Right lobe of liver (tissue), 6 donors: ENCODE measurements around the gene MYEOV. TPM values are rescaled to one million over a fixed set of nuclear protein-coding genes. Genes with fewer than 3 reads are reported as not detected.

Experiments
- ATAC-seq, 4 donors: fragments of 200-7000 bp; cut with Tn5 transposase; one replicate each; pipeline ENCODE4 v1.9.1; 2020; ENCODE audit warnings: mild to moderate bottlenecking in 4 of 4, moderate library complexity in 4 of 4
- DNase-seq, 3 donors: peaks; one replicate each; pipeline ENCODE4 v3.0.0-alpha.2; 2020
- H3K27ac ChIP-seq, 3 donors: fragments of 200-600 bp; one replicate each; pipeline ENCODE4 v1.8.0; 2022
- H3K27me3 ChIP-seq, 2 donors: fragments of 200-600 bp; one replicate each; pipeline ENCODE4 v1.8.0; 2022
- H3K36me3 ChIP-seq, 4 donors: fragments of 200-600 bp; sonication (generic) in 1 of 4; one replicate each; pipeline versions ENCODE4 v1.5.1 to v1.8.0; 2017 to 2022; ENCODE audit warnings: control low read depth in 1 of 4
- H3K4me1 ChIP-seq, 4 donors: fragments of 200-600 bp; sonication (generic) in 1 of 4; one replicate each; pipeline versions ENCODE4 v1.5.1 to v1.8.0; 2017 to 2022; ENCODE audit warnings: control low read depth in 1 of 4
- H3K4me3 ChIP-seq, 3 donors: fragments of 200-600 bp; one replicate each; pipeline ENCODE4 v1.8.0; 2022
- H3K9me3 ChIP-seq, 4 donors: fragments of 200-600 bp; sonication (generic) in 1 of 4; one replicate each; pipeline versions ENCODE4 v1.5.1 to v1.8.0; 2017 to 2022; ENCODE audit warnings: control low read depth in 1 of 4
- POLR2A ChIP-seq: fragments of 450-650 bp; IDR thresholded peaks from one replicate; pipeline ENCODE4 v1.6.1; 2017; ENCODE audit warnings: antibody characterized with exemption, mild to moderate bottlenecking
- WGBS: methylation state at CpG from one replicate; pipeline ENCODE4 v1.1.6; 2018; ENCODE audit warnings: low coverage, low lambda C conversion rate; ENCODE audit not compliant: insufficient coverage; ENCODE audit errors: missing lambda C conversion rate; 5-methylcytosine and 5-hydroxymethylcytosine counted together
- intact Hi-C, 2 donors: fragments of 100-400 bp; cut with DNase I; formaldehyde crosslinking; loops; one replicate each; pipeline versions ENCODE4 v1.11.2 to v1.14.1; 2022
- total RNA-seq, 6 experiments: library from RNA; depleted of rRNA in 2 of 6; stranded (reverse); fragments of >200 nt in 2 of 6; fragmentation: NEBNext Ultra II Directional in 3 of 6; extraction: Animal tissue kit (Norgen Biotek cat#: 25700) in 3 of 6; gene quantifications; one replicate each; pipeline versions ENCODE4 v1.1.0 to v1.2.4, GENCODE V29; 2016 to 2023
- TF ChIP-seq, protein P1 (sequence below), 4 donors: fragments of 200-600 bp in 3 of 4; fragments of 450-650 bp in 1 of 4; IDR thresholded peaks; one replicate each; pipeline versions ENCODE4 v1.5.1 to v1.8.0; 2016 to 2022; ENCODE audit warnings: antibody characterized with exemption in 4 of 4, mild to moderate bottlenecking in 2 of 4
- donor health status: DM: no; HTN: yes; CAD: no.
- donor health status: DM: no; HTN: no; CAD: no.
- donor health status: DM: no; HTN: no; CAD: no.
- donor health status: DM: no; HTN: yes; CAD: no.
- donor health status: DM: no; HTN: yes; CAD: no.

The MYEOV gene
- total RNA-seq, 6 experiments from 2014 or later = 0.25 to 1.2 (median 0.70) TPM; not detected in 2

DNA sequence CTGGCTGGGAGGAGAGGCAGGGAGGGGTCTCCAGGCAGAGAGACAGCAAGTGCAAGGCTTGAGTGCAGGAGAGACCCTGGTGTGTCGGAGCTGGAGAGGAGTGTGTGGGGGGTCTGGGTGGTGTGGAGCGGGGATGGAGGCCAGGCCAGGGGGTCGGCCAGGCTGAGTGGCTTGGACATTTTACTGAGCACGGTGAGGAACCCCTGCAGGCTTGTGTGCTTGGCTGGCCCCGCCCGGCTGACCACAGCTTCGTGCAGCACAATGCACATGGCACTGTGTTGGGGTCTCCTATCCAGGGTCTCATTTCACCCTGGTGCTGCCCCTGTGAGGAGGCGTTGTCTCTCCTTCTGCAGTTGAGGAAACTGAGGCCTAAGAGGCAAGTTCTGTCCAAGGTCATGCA lies 5.6 kb downstream of the MYEOV start:
- intact Hi-C loops = loop anchor here in 1 of 2 donors (5.0 kb wide), 1 partner anchor 338 kb away; no protein-coding TSS in a partner anchor
- ATAC-seq (no peak), DNase-seq (no peak)
- no peak overlapping the region for H3K4me3 ChIP-seq
- TF ChIP-seq POLR2A = no peak
- TF ChIP-seq, protein P1, sequence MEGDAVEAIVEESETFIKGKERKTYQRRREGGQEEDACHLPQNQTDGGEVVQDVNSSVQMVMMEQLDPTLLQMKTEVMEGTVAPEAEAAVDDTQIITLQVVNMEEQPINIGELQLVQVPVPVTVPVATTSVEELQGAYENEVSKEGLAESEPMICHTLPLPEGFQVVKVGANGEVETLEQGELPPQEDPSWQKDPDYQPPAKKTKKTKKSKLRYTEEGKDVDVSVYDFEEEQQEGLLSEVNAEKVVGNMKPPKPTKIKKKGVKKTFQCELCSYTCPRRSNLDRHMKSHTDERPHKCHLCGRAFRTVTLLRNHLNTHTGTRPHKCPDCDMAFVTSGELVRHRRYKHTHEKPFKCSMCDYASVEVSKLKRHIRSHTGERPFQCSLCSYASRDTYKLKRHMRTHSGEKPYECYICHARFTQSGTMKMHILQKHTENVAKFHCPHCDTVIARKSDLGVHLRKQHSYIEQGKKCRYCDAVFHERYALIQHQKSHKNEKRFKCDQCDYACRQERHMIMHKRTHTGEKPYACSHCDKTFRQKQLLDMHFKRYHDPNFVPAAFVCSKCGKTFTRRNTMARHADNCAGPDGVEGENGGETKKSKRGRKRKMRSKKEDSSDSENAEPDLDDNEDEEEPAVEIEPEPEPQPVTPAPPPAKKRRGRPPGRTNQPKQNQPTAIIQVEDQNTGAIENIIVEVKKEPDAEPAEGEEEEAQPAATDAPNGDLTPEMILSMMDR (IDR thresholded peaks at IDR 0.05) = no peak
- H3K27me3 ChIP-seq = no peaks in the 10 kb centered on the region
- WGBS = 100% methylated on average over 2 of the region's 8 CpGs
- H3K36me3 ChIP-seq = no peaks in the 10 kb centered on the region
- H3K27ac ChIP-seq = no peak overlapping the region
- H3K9me3 ChIP-seq = no peaks in the 10 kb centered on the region
- peaks cover 0 to 21% (median 4%) of the 10 kb centered on the region in 4 donors for H3K4me1 ChIP-seq

DNA sequence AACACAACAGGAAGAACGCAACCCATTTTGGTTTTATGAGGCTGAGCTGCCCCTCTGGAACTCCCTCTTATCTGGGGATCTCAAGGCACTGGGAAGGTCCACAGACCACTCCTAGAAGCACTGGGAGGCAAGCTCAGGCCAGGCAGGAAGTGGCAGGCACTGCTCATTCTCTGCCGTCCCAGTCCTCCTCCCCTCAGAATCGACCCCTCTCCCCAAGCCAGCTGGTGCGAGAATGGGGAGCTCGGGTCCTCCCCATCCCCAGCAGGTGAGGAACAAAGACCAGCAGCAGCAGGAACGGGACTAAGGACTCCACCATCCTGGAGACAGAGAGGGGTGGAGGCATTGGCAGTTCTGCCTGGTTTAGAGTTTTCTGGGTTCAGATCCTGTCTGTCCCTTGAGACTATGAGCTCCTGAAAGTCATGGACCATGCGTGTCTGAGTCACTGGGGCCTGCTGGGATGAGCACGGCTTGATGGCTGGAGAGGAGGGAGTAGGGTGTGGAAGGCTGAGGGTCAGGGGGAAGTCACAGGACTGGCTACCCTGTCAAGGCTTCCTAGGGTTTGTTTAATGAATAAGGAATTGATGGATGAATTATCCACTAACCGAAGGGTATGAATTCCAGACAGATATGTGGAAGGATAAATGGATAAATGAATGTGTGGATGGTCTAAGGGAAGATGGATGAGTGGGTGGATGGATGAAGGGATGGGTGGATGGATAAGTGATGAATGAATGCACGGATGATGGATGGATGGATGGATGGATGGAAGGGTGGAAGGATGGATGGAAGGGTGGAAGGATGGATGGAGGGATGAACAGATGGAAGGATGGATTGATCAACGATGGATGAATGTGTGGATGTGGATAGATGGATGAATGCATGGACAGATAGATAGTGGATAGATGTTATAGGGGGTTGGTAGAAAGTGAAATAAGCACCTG lies 6.4 kb downstream of the MYEOV start:
- DNase-seq (no peak), ATAC-seq (no peak)
- Histone ChIP-seq H3K9me3 (no peaks in the 10 kb centered on the region), H3K4me1 (peaks cover 0 to 21% (median 4%) of the 10 kb centered on the region in 4 donors), H3K27me3 (no peaks in the 10 kb centered on the region), H3K4me3 (no peak overlapping the region), H3K36me3 (no peaks in the 10 kb centered on the region), H3K27ac (no peak overlapping the region)
- intact Hi-C loops = loop anchor here in 1 of 2 donors (10.0 kb wide), 1 partner anchor 134 kb away; no protein-coding TSS in a partner anchor
- TF ChIP-seq, protein P1 (IDR thresholded peaks at IDR 0.05) = no peak
- no peak for TF ChIP-seq POLR2A
- 85% methylated on average over 5 of the region's 11 CpGs for WGBS

- no peak for DNase-seq
- H3K4me1 ChIP-seq = peaks cover 0 to 26% (median 4%) of the 10 kb centered on the region in 4 donors
Observed at GRCh38 chr11:69301081-69301454, 7.1 kb downstream of the MYEOV start.

GRCh38 chr11:69301455-69302401 lies 7.8 kb downstream of the MYEOV start:
- ATAC-seq (peak in 1 of 4 donors; percentile 27), DNase-seq (peak in 1 of 3 donors; percentile 64)
- intact Hi-C loops = loop anchor here in 1 of 2 donors (10.0 kb wide), 1 partner anchor 133 kb away; no protein-coding TSS in a partner anchor
- no peak overlapping the region for H3K27ac ChIP-seq
- no peaks in the 10 kb centered on the region for H3K9me3 ChIP-seq
- WGBS = no CpG with 5 or more reads among the region's 13 CpGs
- H3K4me1 ChIP-seq = peaks cover 0 to 28% (median 5%) of the 10 kb centered on the region in 4 donors
- H3K27me3 ChIP-seq = no peaks in the 10 kb centered on the region
- TF ChIP-seq POLR2A = no peak
- TF ChIP-seq, protein P1 (IDR thresholded peaks at IDR 0.05) = no peak
- no peak overlapping the region for H3K4me3 ChIP-seq
- H3K36me3 ChIP-seq = no peaks in the 10 kb centered on the region

More at GRCh38 chr11:69301081-69301454, 7.1 kb downstream of the MYEOV start:
- no peak overlapping the region for H3K27ac ChIP-seq
- ATAC-seq = no peak
- H3K9me3 ChIP-seq = no peaks in the 10 kb centered on the region
- intact Hi-C loops = loop anchor here in 1 of 2 donors (10.0 kb wide), 1 partner anchor 134 kb away; no protein-coding TSS in a partner anchor
- 97% methylated on average over 7 of the region's 11 CpGs for WGBS
- no peaks in the 10 kb centered on the region for H3K36me3 ChIP-seq
- TF ChIP-seq, protein P1 (IDR thresholded peaks at IDR 0.05) = no peak
- no peak for TF ChIP-seq POLR2A
- no peak overlapping the region for H3K4me3 ChIP-seq
- no peaks in the 10 kb centered on the region for H3K27me3 ChIP-seq
